Measurements from ENCODE around the gene MYO3B. TPM values are rescaled to one million over a fixed set of nuclear protein-coding genes. Genes with fewer than 3 reads are reported as not detected.

The MYO3B gene
- total RNA-seq, 1 experiment from 2014 or later: 0.63 TPM

- H3K27me3 ChIP-seq (ENCODE audit: insufficient read depth, low read length): no peaks in the 10 kb centered on the region
- DNase-seq: no peak
- no peak overlapping the region for H3K27ac ChIP-seq (ENCODE audit: insufficient read length, low read depth, low read length)
- H3K18ac ChIP-seq (ENCODE audit: insufficient read length, low read depth, low read length): no peak overlapping the region
- no peaks in the 10 kb centered on the region for H3K9me3 Mint-ChIP-seq
- H2BK20ac ChIP-seq (ENCODE audit: low read depth, low read length, poor library complexity, severe bottlenecking): no peak overlapping the region
- H2BK5ac ChIP-seq (ENCODE audit: insufficient read length, low read length): no peak overlapping the region
- H4K20me1 ChIP-seq (ENCODE audit: control insufficient read depth, insufficient read depth, insufficient read length): no peaks in the 10 kb centered on the region
- H4K5ac ChIP-seq (ENCODE audit: insufficient read length, low read depth, low read length): no peak overlapping the region
- peaks cover 9% of the 10 kb centered on the region for H3K27me3 Mint-ChIP-seq (ENCODE audit: low read depth)
- H3K23ac ChIP-seq (ENCODE audit: insufficient read length, low read depth, low read length): no peak overlapping the region
- no peaks in the 10 kb centered on the region for H3K36me3 Mint-ChIP-seq (ENCODE audit: insufficient read depth in 1 of 3, low read depth in 3 of 3)
- no peak overlapping the region for H3K4ac ChIP-seq (ENCODE audit: low read depth, low read length)
- no peak overlapping the region for H3T11ph ChIP-seq (ENCODE audit: low read length)
- H2BK15ac ChIP-seq (ENCODE audit: low read depth, low read length): no peak overlapping the region
- no peak overlapping the region for H3K9ac ChIP-seq (ENCODE audit: extremely low read depth, insufficient read length, low read length)
- no peaks in the 10 kb centered on the region for H3K9me3 ChIP-seq (ENCODE audit: control insufficient read depth, low read depth, low read length)
- no peak for TF ChIP-seq CTCF (conservative IDR thresholded peaks at IDR 0.05)
- no peak overlapping the region for H4K91ac ChIP-seq (ENCODE audit: insufficient read length, low read depth, low read length)
- peaks cover 5 to 8% of the 10 kb centered on the region in 2 experiments; a peak in 3 of 4 replicates for H3K4me1 Mint-ChIP-seq
- no peak overlapping the region for H2AK5ac ChIP-seq (ENCODE audit: insufficient read length, low read length)
- H3K27ac Mint-ChIP-seq: no peak overlapping the region
- no peaks in the 10 kb centered on the region for H3K79me2 ChIP-seq (ENCODE audit: insufficient read depth, low read length)
- H3K14ac ChIP-seq (ENCODE audit: insufficient read depth, low read length): no peak overlapping the region
- H2AFZ ChIP-seq (ENCODE audit: low read length): no peak overlapping the region
- H3K4me3 Mint-ChIP-seq: no peak overlapping the region
- H3K23me2 ChIP-seq (ENCODE audit: insufficient read length, low read depth, low read length, poor library complexity, severe bottlenecking): no peaks in the 10 kb centered on the region
- no peaks in the 10 kb centered on the region for H3K79me1 ChIP-seq (ENCODE audit: insufficient read depth, low read depth, low read length, poor library complexity, severe bottlenecking)
- H3K56ac ChIP-seq (ENCODE audit: insufficient read length, low read depth, low read length): no peak overlapping the region
- H3K4me2 ChIP-seq (ENCODE audit: insufficient read depth, insufficient read length, low read length): no peak overlapping the region
- H2BK120ac ChIP-seq (ENCODE audit: low read depth, low read length, poor library complexity, severe bottlenecking): no peak overlapping the region
- no CpG with 5 or more reads among the region's 2 CpGs for WGBS (ENCODE audit: extremely low coverage, insufficient read length, low lambda C conversion rate)
- H2BK12ac ChIP-seq (ENCODE audit: insufficient read length, low read depth, low read length): no peak overlapping the region
- H4K8ac ChIP-seq (replicated peaks; ENCODE audit: insufficient read length, low read depth, low read length): no peak overlapping the region
- no peaks in the 10 kb centered on the region for H3K4me1 ChIP-seq (ENCODE audit: insufficient read depth, low read length)
Observed at GRCh38 chr2:170405326-170405725, 227.4 kb downstream of the MYO3B start.

All from H9 (cell line).